SW480 (cell line): ENCODE data around the gene CDH13.

Experiments used
- DNase-seq: peaks from one replicate; pipeline ENCODE4 v3.0.0-alpha.2; 2016; ENCODE audit warnings: low spot score

The CDH13 gene

GRCh38 chr16:83118365-83118764 is 491.6 kb downstream of the CDH13 start:
- no peak for DNase-seq

GRCh38 chr16:83125999-83126568 is 499.3 kb downstream of the CDH13 start:
- no peak for DNase-seq

GRCh38 chr16:83128041-83128440 is 501.3 kb downstream of the CDH13 start:
- no peak for DNase-seq

GRCh38 chr16:83130039-83130438 is 503.3 kb downstream of the CDH13 start:
- no peak for DNase-seq

GRCh38 chr16:83134638-83135037 is 507.9 kb downstream of the CDH13 start:
- no peak for DNase-seq

GRCh38 chr16:83136419-83136818 is 509.6 kb downstream of the CDH13 start:
- DNase-seq, result no peak

- no peak for DNase-seq
These were observed 510.2 kb downstream of the CDH13 start for GRCh38 chr16:83136924-83137323.

- peak; percentile 91 for DNase-seq
These were observed 510.6 kb downstream of the CDH13 start for GRCh38 chr16:83137326-83137781.

- DNase-seq, result no peak
These were observed 511.1 kb downstream of the CDH13 start for GRCh38 chr16:83137894-83138293.

GRCh38 chr16:83138512-83138911 is 511.7 kb downstream of the CDH13 start:
- no peak for DNase-seq

- DNase-seq, result no peak
These were observed 512.4 kb downstream of the CDH13 start for GRCh38 chr16:83138976-83139690.

GRCh38 chr16:83143788-83144187 is 517.0 kb downstream of the CDH13 start:
- DNase-seq, result peak; percentile 70

- DNase-seq, result no peak
These were observed 518.5 kb downstream of the CDH13 start for GRCh38 chr16:83145297-83145696.

- DNase-seq, result no peak
These were observed 520.5 kb downstream of the CDH13 start for GRCh38 chr16:83147244-83147643.

- no peak for DNase-seq
These were observed 531.7 kb downstream of the CDH13 start for GRCh38 chr16:83158320-83158957.

- no peak for DNase-seq
These were observed 532.3 kb downstream of the CDH13 start for GRCh38 chr16:83159049-83159448.

- DNase-seq, result no peak
These were observed 533.7 kb downstream of the CDH13 start for GRCh38 chr16:83160287-83161020.

- no peak for DNase-seq
These were observed 536.0 kb downstream of the CDH13 start for GRCh38 chr16:83162791-83163190.

- no peak for DNase-seq
These were observed 538.0 kb downstream of the CDH13 start for GRCh38 chr16:83164816-83165215.

GRCh38 chr16:83171396-83171795 is 544.6 kb downstream of the CDH13 start:
- DNase-seq, result no peak

- no peak for DNase-seq
These were observed 547.9 kb downstream of the CDH13 start for GRCh38 chr16:83174671-83175070.

- DNase-seq, result no peak
These were observed 550.0 kb downstream of the CDH13 start for GRCh38 chr16:83176802-83177201.

- no peak for DNase-seq
These were observed 559.1 kb downstream of the CDH13 start for GRCh38 chr16:83185902-83186301.
